ENCODE results near the gene SNX15.
"Not testable (repeated sequence)": the region's sequence is repeated elsewhere in the genome, so short reads cannot be mapped to it uniquely, and the experiment has no call there.

The SNX15 gene

GRCh38 chr11:65027213-65028067, at the start of gene SNX15:
TSS of gene SNX15 (plus strand) at chr11:65027439. CDS start at chr11:65027538, 99 bp downstream.
- DNase-seq = peak; percentile 96

DNA sequence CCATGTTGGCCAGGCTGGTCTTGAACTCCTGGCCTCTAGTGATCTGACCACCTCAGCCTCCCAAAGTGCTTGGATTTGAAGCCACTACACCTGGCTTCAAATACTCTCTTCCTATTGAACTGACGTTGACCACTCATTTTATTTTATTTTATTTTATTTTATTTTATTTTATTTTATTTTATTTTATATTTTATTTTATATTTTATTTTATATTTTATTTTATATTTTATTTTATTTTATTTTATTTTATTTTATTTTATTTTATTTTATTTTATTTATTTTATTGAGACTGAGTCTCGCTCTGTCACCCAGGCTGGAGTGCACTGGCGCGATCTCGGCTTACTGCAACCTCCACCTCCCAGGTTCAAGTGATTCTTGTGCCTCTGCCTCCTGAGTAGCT, 43.9 kb upstream of the SNX15 start:
- not testable (repeated sequence) for DNase-seq

DNA sequence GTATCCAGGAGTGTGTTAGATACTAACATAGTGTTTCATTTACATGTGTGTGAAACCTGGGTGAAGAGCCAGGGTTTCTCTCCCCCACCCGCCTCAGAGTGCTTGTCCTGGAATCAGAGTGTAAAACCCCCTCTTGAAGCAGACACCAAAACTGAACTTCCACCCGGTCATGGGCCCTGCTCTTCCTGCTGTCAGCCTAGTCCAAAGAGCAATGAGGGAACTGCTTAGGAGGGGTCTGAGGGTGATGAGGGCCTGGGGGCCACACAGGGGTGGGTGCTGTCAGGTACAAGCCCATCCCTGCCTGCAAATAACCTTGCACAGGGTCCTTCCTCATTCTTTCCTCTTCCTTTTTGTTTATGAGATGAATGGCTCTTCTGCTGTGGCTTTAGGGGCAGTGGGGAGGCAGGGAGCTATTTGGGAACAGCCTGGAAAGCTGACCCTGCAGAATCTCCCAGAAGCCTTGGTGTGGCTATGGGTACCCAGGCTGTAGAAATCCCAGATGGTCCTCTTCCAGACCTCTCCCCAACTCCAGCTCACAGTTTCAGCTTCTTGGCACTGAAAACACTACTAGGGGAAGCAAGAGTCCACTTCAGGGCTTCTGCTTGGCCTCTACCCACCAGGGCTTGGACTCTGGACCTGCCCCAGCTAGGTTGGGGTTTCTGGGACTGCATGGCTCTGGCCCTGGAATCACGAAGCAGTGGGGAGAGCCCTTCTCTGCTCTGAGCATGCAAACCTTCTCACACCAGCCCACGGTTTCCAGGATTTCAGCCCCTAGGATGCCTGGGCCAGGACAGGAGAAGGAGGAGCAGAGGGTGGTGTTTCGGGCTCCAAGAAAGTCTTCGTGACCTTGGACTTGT, 39.0 kb upstream of the SNX15 start:
- DNase-seq = no peak

- DNase-seq = no peak
Observed at GRCh38 chr11:64989416-64989815, 37.8 kb upstream of the SNX15 start.

DNA sequence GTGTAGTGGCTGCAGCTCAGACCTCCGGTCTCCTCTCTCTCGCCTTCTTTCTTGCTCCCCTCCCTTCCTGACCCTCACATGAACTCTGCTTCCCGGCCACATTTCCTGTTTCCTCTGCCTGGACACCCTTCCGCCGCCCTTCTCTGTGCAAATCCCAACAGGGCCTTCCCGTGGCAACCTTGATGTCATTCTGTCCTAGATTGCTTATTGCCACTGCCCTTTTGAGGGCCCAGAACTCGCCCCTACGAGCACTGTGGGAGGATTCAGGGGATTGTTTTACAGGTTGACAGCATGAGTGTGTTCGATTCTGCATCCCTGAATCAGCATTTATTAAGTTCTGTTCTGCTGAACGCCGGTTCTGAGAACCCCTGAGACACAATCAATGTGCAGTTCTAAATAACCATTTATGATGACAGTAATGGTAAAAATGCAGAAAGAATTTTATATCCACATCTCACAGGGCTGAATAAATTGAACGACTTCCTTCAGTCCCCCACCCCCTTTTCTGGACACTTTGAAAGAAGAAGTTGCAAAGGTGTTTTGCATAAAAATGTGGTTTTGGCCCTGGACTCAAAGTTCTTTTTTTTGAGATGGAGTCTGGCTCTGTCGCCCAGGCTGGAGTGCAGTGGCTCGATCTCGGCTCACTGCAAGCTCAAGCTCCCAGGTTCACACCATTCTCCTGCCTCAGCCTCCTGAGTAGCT, 36.9 kb upstream of the SNX15 start:
- no peak for DNase-seq

DNA sequence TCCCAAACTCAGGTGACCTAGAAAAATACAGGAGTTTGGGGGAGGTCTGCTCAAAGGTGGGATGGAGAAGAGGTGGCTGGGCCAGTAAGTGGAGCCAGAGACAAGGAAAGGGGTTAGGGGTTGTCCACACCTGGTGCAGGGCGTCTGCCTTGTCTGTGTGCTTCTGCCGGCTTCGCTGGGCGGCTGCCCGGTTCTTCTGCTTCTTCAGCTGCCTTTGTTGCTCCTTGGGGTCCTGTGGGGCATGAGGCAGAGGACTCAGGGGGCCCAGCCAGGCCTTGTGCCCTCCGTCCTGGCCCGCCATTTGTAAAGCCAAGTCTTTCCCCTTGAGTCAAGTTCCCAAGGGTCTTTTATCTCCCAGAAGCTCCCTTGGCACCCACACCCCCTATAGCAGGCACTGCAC, 32.9 kb upstream of the SNX15 start:
- DNase-seq = no peak

DNA sequence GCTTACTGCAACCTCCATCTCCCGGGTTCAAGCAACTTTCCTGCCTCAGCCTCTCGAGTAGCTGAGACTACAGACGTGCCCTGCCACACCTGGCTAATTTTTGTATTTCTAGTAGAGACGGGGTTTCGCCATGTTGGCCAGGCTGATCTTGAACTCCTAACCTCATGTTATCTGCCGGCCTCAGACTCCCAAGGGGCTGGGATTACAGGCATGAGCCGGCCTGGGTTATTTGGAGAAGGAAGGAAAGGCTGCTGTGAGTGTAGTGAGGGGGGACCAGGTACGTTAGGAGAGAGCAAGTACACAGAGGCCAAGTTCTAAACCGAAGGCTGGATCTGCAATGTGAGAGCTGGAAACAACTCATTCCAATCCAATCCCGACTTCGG, 30.9 kb upstream of the SNX15 start:
- DNase-seq = no peak

DNA sequence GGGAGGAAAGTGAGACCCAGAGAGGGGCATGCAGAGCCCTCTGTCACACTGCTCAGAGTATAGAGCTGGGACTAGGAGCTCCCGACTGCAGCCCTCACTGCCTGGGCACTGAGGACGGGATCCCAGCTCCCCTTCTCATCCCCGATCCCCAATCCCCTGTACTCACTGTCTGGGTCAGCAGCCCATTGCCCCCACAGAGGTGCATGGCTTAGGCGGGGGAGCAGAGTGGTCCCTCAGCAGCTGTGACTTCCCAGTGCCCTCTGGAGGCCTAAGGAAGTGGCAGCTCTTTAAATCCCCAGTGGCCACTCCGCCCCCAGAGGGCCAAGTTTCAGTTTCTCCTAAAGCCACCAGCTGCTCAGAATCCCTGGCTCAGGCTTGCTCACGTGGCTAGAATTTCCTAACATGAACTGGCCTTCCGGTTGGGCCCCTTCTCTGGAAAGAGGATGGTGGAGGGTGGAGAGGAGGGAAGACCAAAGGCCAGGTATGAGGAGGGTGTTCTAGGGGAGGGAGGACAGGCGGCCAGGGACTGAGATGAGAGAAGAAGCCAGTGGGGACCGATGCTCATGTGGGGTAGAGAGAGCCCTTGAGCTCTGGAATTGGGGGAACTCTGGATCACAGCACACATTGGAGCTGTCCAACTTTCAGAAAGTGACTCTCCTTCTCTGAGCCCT, 30.4 kb upstream of the SNX15 start, which contains the start of gene BATF2:
Gene BATF2, minus strand, starts transcription at position 262 of the 671 bp plus-strand sequence. Its CDS starts 57 bp downstream, at position 205.
- DNase-seq = peak in 1 of 2 experiments; percentile 21

- no peak for DNase-seq
Observed at GRCh38 chr11:64998141-64998540, 29.1 kb upstream of the SNX15 start.

DNA sequence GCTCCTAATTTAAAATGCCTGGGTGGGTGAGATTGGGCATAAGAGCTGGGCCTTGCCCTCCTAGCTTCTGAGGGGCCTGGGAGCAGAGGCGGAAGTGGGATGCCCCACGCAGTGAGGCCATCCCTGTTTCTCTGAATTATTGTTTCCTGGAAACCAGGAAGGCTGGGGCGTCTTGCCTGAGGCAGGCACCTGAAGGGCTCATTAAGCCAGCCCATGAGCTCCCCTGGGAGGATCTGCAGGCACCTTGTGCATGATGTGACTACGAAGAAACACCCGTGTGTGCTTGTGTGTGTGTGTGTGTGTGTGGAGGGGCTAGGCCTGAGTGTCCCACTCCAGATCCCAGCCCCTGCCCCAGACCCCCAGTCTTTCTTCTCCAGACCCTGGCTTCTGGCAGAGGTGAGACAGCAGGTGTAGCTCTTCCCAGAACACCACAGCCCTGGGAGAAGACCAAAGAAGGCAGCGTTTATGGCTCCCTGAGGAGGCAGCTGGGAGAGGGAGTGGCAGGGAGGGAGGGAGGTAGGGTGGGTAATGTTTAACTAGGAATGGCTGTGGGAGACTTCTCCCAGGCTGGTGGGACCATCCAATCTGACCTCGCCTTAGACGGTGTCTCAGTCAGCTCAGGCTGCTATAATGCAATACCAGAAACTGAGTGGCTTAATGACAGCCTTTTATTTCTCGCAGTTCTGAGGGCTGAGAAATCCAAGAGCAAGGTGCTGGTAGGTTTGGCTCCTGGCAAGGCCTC, 28.4 kb upstream of the SNX15 start:
- DNase-seq = peak in 1 of 2 experiments; percentile 10

DNA sequence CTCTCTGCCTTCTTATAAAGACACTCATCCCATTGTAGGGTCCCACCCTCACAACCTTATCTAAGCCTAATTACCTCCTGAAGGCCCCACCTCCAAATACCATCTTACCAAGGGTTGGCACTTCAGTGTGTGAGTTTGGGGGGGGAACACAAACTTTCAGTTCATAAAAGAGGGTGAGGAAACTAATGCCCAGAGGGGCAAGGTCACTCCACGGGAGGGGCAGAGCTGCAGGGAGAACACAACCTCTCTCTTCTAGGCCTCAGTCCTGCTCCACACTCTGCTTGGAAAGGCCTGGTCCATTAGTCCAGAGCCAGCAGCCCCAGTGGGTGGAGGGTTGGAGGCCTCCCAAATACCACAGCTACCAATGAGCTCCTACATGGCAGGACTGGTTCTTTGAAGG, 27.8 kb upstream of the SNX15 start:
- no peak for DNase-seq

DNA sequence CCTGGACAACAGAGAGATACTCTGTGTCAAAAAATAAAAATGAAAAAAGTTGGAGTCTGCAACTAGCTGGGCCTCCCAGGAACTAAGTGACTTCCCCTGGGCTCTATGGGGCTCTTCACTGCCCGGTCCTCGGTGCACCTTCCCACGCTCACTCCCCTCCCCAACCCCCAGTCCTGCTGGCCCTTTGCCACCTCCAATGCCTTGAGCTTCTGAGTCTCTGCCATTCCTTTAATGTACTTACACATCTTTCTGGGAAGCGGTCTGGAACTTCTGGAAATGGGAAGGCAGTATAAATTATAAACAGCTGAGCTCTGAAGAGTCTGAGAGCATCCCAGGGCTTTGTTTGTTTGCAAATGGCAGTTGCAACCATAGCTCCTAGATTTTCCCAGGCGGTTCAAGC, 24.5 kb upstream of the SNX15 start:
- no peak for DNase-seq

DNA sequence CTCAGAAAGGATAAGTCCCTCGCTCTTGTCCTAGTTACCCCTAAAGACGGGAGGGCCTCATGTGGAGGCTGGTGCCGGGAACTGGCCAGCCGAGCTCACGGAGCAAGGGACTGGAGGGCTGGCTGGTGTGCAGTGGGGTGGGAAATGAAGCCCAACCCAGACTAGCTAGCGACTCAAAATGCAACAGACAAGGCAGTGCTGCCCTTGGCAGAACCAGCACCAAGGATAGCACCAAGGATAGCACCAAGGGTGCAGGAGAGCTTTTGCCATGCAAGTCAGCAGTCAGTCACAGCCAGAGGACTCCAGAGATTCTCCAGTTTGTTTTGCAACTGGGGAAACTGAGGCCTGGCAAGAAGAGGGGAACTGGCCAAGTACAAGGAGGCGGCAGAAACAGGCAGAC, 24.0 kb upstream of the SNX15 start:
- no peak for DNase-seq

DNA sequence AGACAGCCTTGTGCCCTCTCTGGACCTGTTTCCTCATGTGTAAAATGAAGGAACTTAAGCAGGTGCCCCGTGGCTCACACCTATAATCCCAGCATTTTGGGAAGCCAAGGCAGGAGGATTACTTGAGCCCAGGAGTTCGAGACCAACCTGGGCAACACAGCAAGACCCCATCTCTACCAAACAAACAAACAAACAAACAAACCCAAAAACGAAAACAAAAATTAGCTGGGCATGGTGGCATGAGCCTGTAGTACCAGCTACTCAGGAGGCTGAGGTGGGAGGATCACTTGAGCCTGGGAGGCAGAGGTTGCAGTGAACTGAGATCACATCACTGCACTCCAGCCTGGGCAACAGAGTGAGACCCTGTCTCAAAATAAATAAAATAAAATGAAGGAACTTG, 23.3 kb upstream of the SNX15 start:
- DNase-seq = not testable (repeated sequence)

DNA sequence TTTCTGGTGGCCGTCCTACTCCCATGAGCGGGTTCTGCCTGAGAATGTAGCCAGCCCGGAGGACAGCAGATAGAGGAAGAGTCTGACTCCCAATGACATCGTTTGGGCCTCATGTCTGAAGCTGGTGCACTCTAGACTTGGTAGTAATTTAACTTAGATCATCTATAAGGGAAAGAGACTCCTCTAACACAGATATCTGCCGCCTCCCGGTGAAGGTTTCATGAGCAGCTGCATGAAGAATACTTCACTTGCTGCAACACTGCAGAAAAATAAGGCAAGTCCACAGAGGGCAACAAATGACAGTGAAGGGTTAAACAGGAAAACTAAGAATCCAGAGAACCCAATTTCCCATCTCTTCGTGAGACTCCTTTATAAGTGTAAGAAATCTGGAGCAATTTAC, 19.2 kb upstream of the SNX15 start:
- DNase-seq = no peak

DNA sequence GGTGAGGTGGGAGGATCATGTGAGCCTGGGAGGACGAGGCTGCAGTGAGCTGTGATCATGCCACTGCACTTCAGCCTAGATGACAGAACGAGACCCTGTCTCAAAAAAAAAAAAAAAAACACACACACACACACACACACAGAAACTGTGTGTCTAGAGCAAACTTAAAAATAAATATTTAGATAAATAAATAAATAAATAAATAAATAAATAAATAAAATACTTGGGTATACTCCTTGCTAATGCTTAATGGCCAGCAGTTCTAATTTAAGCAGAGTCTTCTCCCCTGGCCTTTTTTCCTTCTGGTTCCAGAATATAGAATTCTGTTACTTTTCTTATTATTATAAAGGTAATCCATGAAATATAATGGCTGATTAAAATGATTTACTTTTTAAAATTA, 18.4 kb upstream of the SNX15 start:
- no peak for DNase-seq

DNA sequence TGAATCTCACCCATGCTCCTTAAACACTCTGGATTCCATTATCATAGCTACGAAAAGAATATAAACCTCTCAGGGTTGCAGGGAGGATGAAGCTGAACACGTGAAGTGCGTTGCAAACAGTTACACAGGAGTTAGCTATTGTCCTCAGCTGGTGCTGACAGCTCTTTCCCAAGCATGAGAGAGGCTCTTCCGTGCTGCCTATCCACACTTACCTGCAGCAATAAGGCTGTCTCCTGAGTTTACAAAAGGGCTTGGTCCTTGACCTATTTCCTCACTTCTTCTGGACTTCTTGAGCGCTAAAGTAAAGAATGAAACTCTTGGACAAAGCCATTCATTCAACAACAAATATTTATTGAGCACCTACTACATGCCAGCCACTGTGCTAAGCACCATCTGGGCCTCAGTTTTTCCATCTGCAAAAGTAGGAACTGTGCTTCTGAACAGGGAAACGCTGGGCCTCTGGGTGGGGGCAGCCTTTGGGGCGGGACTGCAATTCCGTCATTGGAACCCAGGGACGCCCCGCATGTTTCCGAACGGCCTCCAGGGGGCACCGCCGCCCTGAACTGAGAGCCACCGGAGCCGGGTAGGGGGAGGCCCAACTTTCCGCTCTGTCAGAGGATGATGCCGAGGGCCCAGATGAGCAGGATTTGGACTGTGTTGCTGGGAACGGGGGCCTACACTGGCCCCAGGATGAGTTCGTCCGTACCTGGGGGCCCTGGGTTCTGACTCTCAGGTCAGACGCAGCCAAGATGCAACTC, 13.9 kb upstream of the SNX15 start:
- peak; percentile 83 to 84 for DNase-seq

DNA sequence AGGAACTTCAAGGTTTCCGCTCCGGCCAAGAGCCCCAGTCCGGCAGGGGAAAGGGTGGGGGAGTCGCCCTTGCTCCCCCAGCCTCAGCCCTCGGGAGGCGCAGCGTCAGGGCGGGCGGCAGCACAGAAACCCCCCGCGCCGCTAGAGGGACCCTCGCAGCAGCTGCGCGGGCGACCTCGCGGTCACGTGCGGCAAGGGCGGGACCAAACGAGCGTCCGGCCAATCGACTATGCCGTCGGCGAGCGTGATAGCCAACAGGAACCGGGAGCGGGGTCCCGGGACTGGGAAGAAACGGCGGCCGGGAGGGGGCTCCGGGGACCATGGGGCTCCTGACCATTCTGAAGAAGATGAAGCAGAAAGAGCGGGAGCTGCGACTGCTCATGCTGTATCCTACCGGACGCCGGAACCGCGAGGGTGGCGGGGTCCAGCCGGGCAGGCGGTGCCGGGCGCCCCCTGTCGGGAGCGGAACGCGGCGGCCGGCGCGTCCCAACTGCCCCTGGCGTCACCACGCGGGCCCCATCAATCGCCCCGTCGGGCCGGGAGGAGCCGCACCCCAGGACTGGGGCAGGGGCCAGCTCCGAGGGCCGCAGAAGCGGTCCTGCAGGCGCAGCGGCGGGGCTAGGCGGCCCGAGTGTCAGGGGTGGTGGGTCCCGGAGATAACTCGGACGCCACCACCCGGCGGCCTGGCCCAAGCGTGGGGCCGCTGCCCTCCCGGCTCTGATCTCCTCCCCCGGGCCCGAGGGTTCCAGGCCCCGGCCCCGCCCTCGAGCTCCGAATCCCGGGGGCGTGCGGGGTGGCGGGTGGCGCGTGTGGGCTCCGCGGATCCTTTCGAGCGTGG, 13.1 kb upstream of the SNX15 start, which contains the start of gene ARL2:
Gene ARL2, plus strand, starts transcription at position 273 of the 838 bp plus-strand sequence. Its CDS starts 48 bp downstream, at position 321.
- DNase-seq = peak; percentile 87 to 89

GRCh38 chr11:65014726-65015227, 12.5 kb upstream of the SNX15 start:
- no peak for DNase-seq

- no peak for DNase-seq
Observed at GRCh38 chr11:65016705-65017104, 10.5 kb upstream of the SNX15 start.

Measured in NCI-H2081 (cell line).